ENCODE measurements around the gene SLC28A3. TPM values are rescaled to one million over a fixed set of nuclear protein-coding genes. Genes with fewer than 3 reads are reported as not detected.

SLC28A3 gene
- total and polyA plus RNA-seq, 2 donors from 2014 or later = 1.0 TPM; not detected in 1

DNA sequence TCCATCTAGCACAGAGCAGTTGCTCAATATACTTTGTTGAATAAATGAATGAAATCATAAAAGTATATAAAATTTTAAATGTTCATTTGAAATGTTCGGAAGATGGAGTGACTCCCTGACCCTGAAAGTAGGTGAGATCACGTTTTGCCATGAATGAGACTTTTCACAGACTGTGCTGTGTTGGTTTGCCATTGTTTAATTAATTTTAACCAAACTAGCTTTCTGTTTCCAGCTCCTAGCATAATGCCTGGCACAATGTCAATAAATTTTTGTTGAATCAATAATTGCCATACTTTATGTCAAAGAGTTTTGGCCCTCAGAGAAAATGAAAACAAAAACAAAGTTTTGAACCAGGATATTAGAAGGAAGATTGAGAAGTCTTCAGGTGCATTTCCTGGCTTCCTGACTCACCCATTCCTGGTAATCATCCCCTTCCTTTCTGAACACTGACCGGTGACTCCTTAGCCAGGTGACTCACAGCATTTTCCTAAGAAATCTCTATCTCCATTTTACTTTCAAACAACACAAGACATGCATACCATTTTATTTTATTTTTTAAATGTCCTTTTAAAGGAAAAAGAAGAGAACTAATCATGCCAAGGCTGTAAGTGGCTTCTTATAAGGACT lies 15.1 kb downstream of the SLC28A3 start:
- TF ChIP-seq, protein P1, sequence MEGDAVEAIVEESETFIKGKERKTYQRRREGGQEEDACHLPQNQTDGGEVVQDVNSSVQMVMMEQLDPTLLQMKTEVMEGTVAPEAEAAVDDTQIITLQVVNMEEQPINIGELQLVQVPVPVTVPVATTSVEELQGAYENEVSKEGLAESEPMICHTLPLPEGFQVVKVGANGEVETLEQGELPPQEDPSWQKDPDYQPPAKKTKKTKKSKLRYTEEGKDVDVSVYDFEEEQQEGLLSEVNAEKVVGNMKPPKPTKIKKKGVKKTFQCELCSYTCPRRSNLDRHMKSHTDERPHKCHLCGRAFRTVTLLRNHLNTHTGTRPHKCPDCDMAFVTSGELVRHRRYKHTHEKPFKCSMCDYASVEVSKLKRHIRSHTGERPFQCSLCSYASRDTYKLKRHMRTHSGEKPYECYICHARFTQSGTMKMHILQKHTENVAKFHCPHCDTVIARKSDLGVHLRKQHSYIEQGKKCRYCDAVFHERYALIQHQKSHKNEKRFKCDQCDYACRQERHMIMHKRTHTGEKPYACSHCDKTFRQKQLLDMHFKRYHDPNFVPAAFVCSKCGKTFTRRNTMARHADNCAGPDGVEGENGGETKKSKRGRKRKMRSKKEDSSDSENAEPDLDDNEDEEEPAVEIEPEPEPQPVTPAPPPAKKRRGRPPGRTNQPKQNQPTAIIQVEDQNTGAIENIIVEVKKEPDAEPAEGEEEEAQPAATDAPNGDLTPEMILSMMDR (IDR thresholded peaks at IDR 0.05; ENCODE audit: borderline replicate concordance, extremely low read depth, insufficient read depth) = no peak
- Histone ChIP-seq H3K4me3 (ENCODE audit: low read length in 3 of 3) (no peak overlapping the region), H3K9me3 (ENCODE audit: control insufficient read depth in 2 of 3, insufficient read depth in 1 of 3, low read length in 3 of 3) (peaks cover 0 to 4% (median 0%) of the 10 kb centered on the region in 3 donors), H3K36me3 (ENCODE audit: control insufficient read depth in 2 of 3, insufficient read depth in 3 of 3, low read length in 3 of 3) (no peaks in the 10 kb centered on the region), H3K27me3 (ENCODE audit: control insufficient read depth, insufficient read depth, low read length) (no peaks in the 10 kb centered on the region), H3K9ac (ENCODE audit: low read length in 3 of 3) (no peak overlapping the region), H3K4me1 (ENCODE audit: control insufficient read depth in 2 of 3, insufficient read depth in 2 of 3, low read depth in 1 of 3, low read length in 3 of 3) (no peaks in the 10 kb centered on the region), H3K27ac (ENCODE audit: low read depth in 2 of 2, low read length in 2 of 2) (no peak overlapping the region)
- DNase-seq (no peak), FAIRE-seq (no peak)
- intact Hi-C loops (cut with DNase I) = no loop called here

DNA sequence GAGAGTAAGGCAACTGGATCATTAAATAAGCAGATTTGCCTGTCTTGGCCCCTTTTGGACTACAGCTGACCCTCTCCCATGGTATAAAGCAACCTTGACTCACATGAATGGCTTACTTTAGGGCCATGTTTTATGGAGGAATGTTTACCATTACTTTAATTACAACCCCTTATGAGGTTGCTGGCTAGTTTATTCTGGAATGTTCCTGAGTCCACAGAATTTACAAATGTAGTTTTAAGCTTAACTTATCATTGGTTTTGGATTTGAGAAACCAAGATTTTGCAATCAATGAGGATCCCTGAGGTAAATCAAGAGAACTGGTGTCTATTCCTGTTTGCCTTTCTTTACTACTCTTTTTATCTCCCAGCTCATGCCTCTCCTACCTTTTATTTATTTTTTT lies 15.7 kb downstream of the SLC28A3 start:
- H3K4me3 ChIP-seq (ENCODE audit: low read length in 3 of 3) = no peak overlapping the region
- no peaks in the 10 kb centered on the region for H3K4me1 ChIP-seq (ENCODE audit: control insufficient read depth in 2 of 3, insufficient read depth in 2 of 3, low read depth in 1 of 3, low read length in 3 of 3)
- peaks cover 0 to 4% (median 0%) of the 10 kb centered on the region in 3 donors for H3K9me3 ChIP-seq (ENCODE audit: control insufficient read depth in 2 of 3, insufficient read depth in 1 of 3, low read length in 3 of 3)
- intact Hi-C loops (cut with DNase I) = no loop called here
- H3K27ac ChIP-seq (ENCODE audit: low read depth in 2 of 2, low read length in 2 of 2) = no peak overlapping the region
- FAIRE-seq = no peak
- no peaks in the 10 kb centered on the region for H3K27me3 ChIP-seq (ENCODE audit: control insufficient read depth, insufficient read depth, low read length)
- H3K36me3 ChIP-seq (ENCODE audit: control insufficient read depth in 2 of 3, insufficient read depth in 3 of 3, low read length in 3 of 3) = no peaks in the 10 kb centered on the region
- TF ChIP-seq, protein P1 (IDR thresholded peaks at IDR 0.05; ENCODE audit: borderline replicate concordance, extremely low read depth, insufficient read depth) = no peak
- no peak overlapping the region for H3K9ac ChIP-seq (ENCODE audit: low read length in 3 of 3)
- DNase-seq = no peak

DNA sequence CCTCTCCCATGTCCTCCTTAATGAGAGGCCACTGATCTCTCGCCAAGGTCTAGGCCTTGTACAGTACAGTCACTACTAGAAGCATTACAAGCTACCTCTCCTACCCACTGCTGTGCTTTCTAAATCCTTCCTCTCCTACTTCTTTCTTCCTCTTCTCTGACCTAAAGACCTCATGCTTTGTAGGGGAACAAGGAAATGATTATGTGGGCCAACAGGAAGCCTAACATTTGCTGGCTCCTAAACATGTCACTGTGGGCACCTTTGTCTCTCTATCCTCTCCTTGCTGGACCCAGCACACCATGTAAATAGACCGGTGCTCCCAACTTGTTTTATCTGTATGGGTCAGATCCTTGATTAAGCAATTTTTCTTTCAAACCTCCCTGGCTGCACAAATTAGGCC lies 16.7 kb downstream of the SLC28A3 start:
- no peaks in the 10 kb centered on the region for H3K4me1 ChIP-seq (ENCODE audit: control insufficient read depth in 2 of 3, insufficient read depth in 2 of 3, low read depth in 1 of 3, low read length in 3 of 3)
- FAIRE-seq (no peak), DNase-seq (no peak)
- no peak overlapping the region for H3K4me3 ChIP-seq (ENCODE audit: low read length in 3 of 3)
- H3K27me3 ChIP-seq (ENCODE audit: control insufficient read depth, insufficient read depth, low read length) = no peaks in the 10 kb centered on the region
- TF ChIP-seq, protein P1 (IDR thresholded peaks at IDR 0.05; ENCODE audit: borderline replicate concordance, extremely low read depth, insufficient read depth) = no peak
- H3K27ac ChIP-seq (ENCODE audit: low read depth in 2 of 2, low read length in 2 of 2) = no peak overlapping the region
- intact Hi-C loops (cut with DNase I) = no loop called here
- H3K36me3 ChIP-seq (ENCODE audit: control insufficient read depth in 2 of 3, insufficient read depth in 3 of 3, low read length in 3 of 3) = no peaks in the 10 kb centered on the region
- H3K9me3 ChIP-seq (ENCODE audit: control insufficient read depth in 2 of 3, insufficient read depth in 1 of 3, low read length in 3 of 3) = peaks cover 0 to 3% (median 0%) of the 10 kb centered on the region in 3 donors
- H3K9ac ChIP-seq (ENCODE audit: low read length in 3 of 3) = no peak overlapping the region

DNA sequence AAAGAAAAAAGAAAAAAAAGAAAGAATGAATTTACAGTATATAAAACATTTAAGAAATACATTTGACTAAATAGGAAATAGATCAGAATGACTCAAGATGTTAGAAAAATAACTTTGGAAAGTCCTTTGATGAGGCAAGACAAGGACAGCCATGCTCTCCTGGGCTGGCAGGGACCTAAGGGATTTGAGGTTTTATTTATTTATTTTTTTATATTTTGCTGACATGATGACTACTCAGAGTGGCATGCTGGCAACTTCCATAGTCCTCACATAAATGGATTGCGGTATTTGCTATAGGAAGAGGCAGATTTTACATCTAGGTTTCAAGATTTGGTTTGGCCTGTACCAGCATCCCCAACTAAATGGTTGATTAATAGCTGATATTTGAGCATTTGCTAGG lies 17.7 kb downstream of the SLC28A3 start:
- TF ChIP-seq, protein P1 (IDR thresholded peaks at IDR 0.05; ENCODE audit: borderline replicate concordance, extremely low read depth, insufficient read depth) = no peak
- DNase-seq (no peak), FAIRE-seq (no peak)
- no peak overlapping the region for H3K4me3 ChIP-seq (ENCODE audit: low read length in 3 of 3)
- no peaks in the 10 kb centered on the region for H3K27me3 ChIP-seq (ENCODE audit: control insufficient read depth, insufficient read depth, low read length)
- intact Hi-C loops (cut with DNase I) = no loop called here
- no peaks in the 10 kb centered on the region for H3K36me3 ChIP-seq (ENCODE audit: control insufficient read depth in 2 of 3, insufficient read depth in 3 of 3, low read length in 3 of 3)
- no peak overlapping the region for H3K27ac ChIP-seq (ENCODE audit: low read depth in 2 of 2, low read length in 2 of 2)
- H3K9ac ChIP-seq (ENCODE audit: low read length in 3 of 3) = no peak overlapping the region
- no peaks in the 10 kb centered on the region for H3K9me3 ChIP-seq (ENCODE audit: control insufficient read depth in 2 of 3, insufficient read depth in 1 of 3, low read length in 3 of 3)
- H3K4me1 ChIP-seq (ENCODE audit: control insufficient read depth in 2 of 3, insufficient read depth in 2 of 3, low read depth in 1 of 3, low read length in 3 of 3) = no peaks in the 10 kb centered on the region

Data from kidney (tissue), 14 donors.